Spleen (tissue), 11 donors: Measurements from ENCODE around the gene RNLS. TPM values are rescaled to one million over a fixed set of nuclear protein-coding genes. Genes with fewer than 3 reads are reported as not detected.

Source experiments
- DNase-seq: peaks from one replicate; pipeline ENCODE4 v3.0.0-alpha.2; 2020
- H3K27ac ChIP-seq, 8 donors: fragments of 200-600 bp; sonication (generic) in 7 of 8; 1 replicate in 4 of 8; 2 replicates in 4 of 8; pipeline versions ENCODE4 v1.5.0 to v1.8.0; 2016 to 2021; ENCODE audit warnings: inconsistent platforms in 4 of 8, mild to moderate bottlenecking in 4 of 8, moderate library complexity in 1 of 8
- H3K27me3 ChIP-seq, 7 donors: fragments of 200-600 bp; sonication (generic) in 6 of 7; replicated peaks in 1 of 7; 1 replicate in 4 of 7; 2 replicates in 3 of 7; pipeline versions ENCODE4 v1.5.0 to v1.8.0; 2016 to 2021; ENCODE audit warnings: inconsistent platforms in 3 of 7, mild to moderate bottlenecking in 1 of 7
- H3K36me3 ChIP-seq, 6 donors: fragments of 200-600 bp; sonication (generic) in 5 of 6; 1 replicate in 4 of 6; 2 replicates in 2 of 6; pipeline versions ENCODE4 v1.5.0 to v1.8.0; 2016 to 2021; ENCODE audit warnings: inconsistent platforms in 2 of 6
- H3K4me1 ChIP-seq, 6 donors: fragments of 200-600 bp; sonication (generic) in 5 of 6; 1 replicate in 3 of 6; 2 replicates in 3 of 6; pipeline versions ENCODE4 v1.5.0 to v1.8.0; 2016 to 2021; ENCODE audit warnings: inconsistent platforms in 3 of 6
- H3K4me3 ChIP-seq, 8 donors: fragments of 200-600 bp; sonication (generic) in 7 of 8; 1 replicate in 4 of 8; 2 replicates in 4 of 8; pipeline versions ENCODE4 v1.5.0 to v1.8.0; 2016 to 2021; ENCODE audit warnings: inconsistent platforms in 4 of 8, mild to moderate bottlenecking in 4 of 8, moderate library complexity in 2 of 8
- H3K9me3 ChIP-seq, 8 donors: fragments of 200-600 bp; sonication (generic) in 7 of 8; 1 replicate in 4 of 8; 2 replicates in 4 of 8; pipeline versions ENCODE4 v1.5.0 to v1.8.0; 2016 to 2021; ENCODE audit warnings: inconsistent platforms in 4 of 8
- CTCF ChIP-seq, 11 experiments: fragments of 200-600 bp in 7 of 11; fragments of 450-650 bp in 4 of 11; sonication (generic) in 4 of 11; IDR thresholded peaks in 8 of 11; conservative IDR thresholded peaks in 3 of 11; 1 replicate in 7 of 11; 2 replicates in 4 of 11; pipeline versions ENCODE4 v1.4.0 to v1.8.0; 2016 to 2021; ENCODE audit warnings: antibody characterized with exemption in 11 of 11, inconsistent platforms in 4 of 11, mild to moderate bottlenecking in 1 of 11
- POLR2A ChIP-seq, 3 donors: fragments of 450-650 bp; IDR thresholded peaks; one replicate each; pipeline ENCODE4 v1.5.1; 2017; ENCODE audit warnings: antibody characterized with exemption in 3 of 3, mild to moderate bottlenecking in 1 of 3
- POLR2AphosphoS5 ChIP-seq, 3 donors: sonication (generic); formaldehyde crosslinking; IDR thresholded peaks; one replicate each; pipeline ENCODE4 v1.5.1; 2017; ENCODE audit warnings: antibody characterized with exemption in 3 of 3
- WGBS, 5 donors: extraction: QIAGEN DNeasy Blood & Tissue Kit in 3 of 5; methylation state at CpG; one replicate each; pipeline versions ENCODE4 v1.1.5 to v1.1.7; 2013 to 2018; 5-methylcytosine and 5-hydroxymethylcytosine counted together
- intact Hi-C: fragments of 100-400 bp; cut with DNase I; formaldehyde crosslinking; loops from one replicate; pipeline ENCODE4 v1.15.0; 2023; ENCODE audit warnings: low total_unique reads
- polyA plus RNA-seq, 3 donors: library from polyadenylated mRNA; stranded (reverse); fragments of 200-250 nt; gene quantifications; one replicate each; pipeline ENCODE4 v1.2.1, GENCODE V29; 2013
- total RNA-seq, 7 donors: library from RNA; depleted of rRNA in 3 of 7; stranded (reverse); fragments of >200 nt in 3 of 7; fragmentation: NEBNext Ultra II Directional in 4 of 7; extraction: Animal tissue kit (Norgen Biotek cat#: 25700) in 4 of 7; gene quantifications; one replicate each; pipeline versions ENCODE4 v1.1.0 to v1.2.1, GENCODE V29; 2016 to 2021
- donor health status: healthy with polysubstance abuse.
- donor health status: DM: no; HTN: no; CAD: no; lungs with moderate emphysema.
- donor health status: DM: no; HTN: no; CAD: no.
- donor health status: Bipolar disorder and iron deficiency.
- donor health status: healthy.
- donor health status: DM: no; HTN: no; CAD: no.
- donor health status: DM: yes; HTN: yes; CAD: no.

RNLS gene
- total and polyA plus RNA-seq, 10 donors = 4.5 to 28.8 (median 8.5) TPM

GRCh38 chr10:88471899-88472298, 111.2 kb downstream of the RNLS start:
- Histone ChIP-seq H3K9me3 (no peaks in the 10 kb centered on the region), H3K4me3 (no peak overlapping the region), H3K27me3 (no peaks in the 10 kb centered on the region), H3K4me1 (no peaks in the 10 kb centered on the region), H3K36me3 (no peaks in the 10 kb centered on the region), H3K27ac (no peak overlapping the region)
- intact Hi-C loops = no loop called here
- no peak for DNase-seq
- WGBS, 5 donors = 68 to 88% (median 85%) methylated on average over 1 of the region's 1 CpG
- TF ChIP-seq POLR2A (IDR thresholded peaks at IDR 0.05) = no peak
- TF ChIP-seq CTCF (IDR thresholded peaks at IDR 0.05 in 8 of 11, conservative IDR thresholded peaks at IDR 0.05 in 3 of 11) = no peak
- TF ChIP-seq POLR2AphosphoS5 (IDR thresholded peaks at IDR 0.05) = no peak

GRCh38 chr10:88467835-88468485, 115.2 kb downstream of the RNLS start:
- Histone ChIP-seq H3K4me1 (no peaks in the 10 kb centered on the region), H3K36me3 (no peaks in the 10 kb centered on the region), H3K27me3 (no peaks in the 10 kb centered on the region), H3K27ac (peak overlapping the region in 1 of 8 donors; percentile 4), H3K4me3 (no peak overlapping the region), H3K9me3 (no peaks in the 10 kb centered on the region)
- TF ChIP-seq POLR2AphosphoS5 (IDR thresholded peaks at IDR 0.05) (no peak), POLR2A (IDR thresholded peaks at IDR 0.05) (no peak), CTCF (IDR thresholded peaks at IDR 0.05 in 8 of 11, conservative IDR thresholded peaks at IDR 0.05 in 3 of 11) (no peak)
- WGBS, 5 donors = 44 to 75% (median 68%) methylated on average over 4 of the region's 4 CpGs
- DNase-seq = no peak
- intact Hi-C loops = no loop called here

- DNase-seq = no peak
- no peaks in the 10 kb centered on the region for H3K4me1 ChIP-seq
- no peaks in the 10 kb centered on the region for H3K27me3 ChIP-seq
- TF ChIP-seq POLR2A (IDR thresholded peaks at IDR 0.05) (no peak), CTCF (IDR thresholded peaks at IDR 0.05 in 8 of 11, conservative IDR thresholded peaks at IDR 0.05 in 3 of 11) (no peak), POLR2AphosphoS5 (IDR thresholded peaks at IDR 0.05) (no peak)
- intact Hi-C loops = no loop called here
- no peak overlapping the region for H3K4me3 ChIP-seq
- no peaks in the 10 kb centered on the region for H3K36me3 ChIP-seq
- 90 to 98% (median 96%) methylated on average over 3 of the region's 3 CpGs for WGBS, 5 donors
- no peaks in the 10 kb centered on the region for H3K9me3 ChIP-seq
- no peak overlapping the region for H3K27ac ChIP-seq
Measured at GRCh38 chr10:88466786-88467185, 116.3 kb downstream of the RNLS start.

- H3K36me3 ChIP-seq = no peaks in the 10 kb centered on the region
- no peaks in the 10 kb centered on the region for H3K4me1 ChIP-seq
- no peak for TF ChIP-seq CTCF (IDR thresholded peaks at IDR 0.05 in 8 of 11, conservative IDR thresholded peaks at IDR 0.05 in 3 of 11)
- no peak for TF ChIP-seq POLR2A (IDR thresholded peaks at IDR 0.05)
- no peak for TF ChIP-seq POLR2AphosphoS5 (IDR thresholded peaks at IDR 0.05)
- H3K4me3 ChIP-seq = no peak overlapping the region
- H3K27ac ChIP-seq = no peak overlapping the region
- intact Hi-C loops = no loop called here
- no peaks in the 10 kb centered on the region for H3K9me3 ChIP-seq
- no peaks in the 10 kb centered on the region for H3K27me3 ChIP-seq
- DNase-seq = no peak
Measured at GRCh38 chr10:88465765-88466164, 117.4 kb downstream of the RNLS start.
